ENCODE results near the gene ANKRD23. TPM values are rescaled to one million over a fixed set of nuclear protein-coding genes. Genes with fewer than 3 reads are reported as not detected.
"Not testable (repeated sequence)": the region's sequence is repeated elsewhere in the genome, so short reads cannot be mapped to it uniquely, and the experiment has no call there.

ANKRD23 gene
- total and polyA plus RNA-seq, 5 donors, result 8.2 to 27.7 (median 23.0) TPM

DNA sequence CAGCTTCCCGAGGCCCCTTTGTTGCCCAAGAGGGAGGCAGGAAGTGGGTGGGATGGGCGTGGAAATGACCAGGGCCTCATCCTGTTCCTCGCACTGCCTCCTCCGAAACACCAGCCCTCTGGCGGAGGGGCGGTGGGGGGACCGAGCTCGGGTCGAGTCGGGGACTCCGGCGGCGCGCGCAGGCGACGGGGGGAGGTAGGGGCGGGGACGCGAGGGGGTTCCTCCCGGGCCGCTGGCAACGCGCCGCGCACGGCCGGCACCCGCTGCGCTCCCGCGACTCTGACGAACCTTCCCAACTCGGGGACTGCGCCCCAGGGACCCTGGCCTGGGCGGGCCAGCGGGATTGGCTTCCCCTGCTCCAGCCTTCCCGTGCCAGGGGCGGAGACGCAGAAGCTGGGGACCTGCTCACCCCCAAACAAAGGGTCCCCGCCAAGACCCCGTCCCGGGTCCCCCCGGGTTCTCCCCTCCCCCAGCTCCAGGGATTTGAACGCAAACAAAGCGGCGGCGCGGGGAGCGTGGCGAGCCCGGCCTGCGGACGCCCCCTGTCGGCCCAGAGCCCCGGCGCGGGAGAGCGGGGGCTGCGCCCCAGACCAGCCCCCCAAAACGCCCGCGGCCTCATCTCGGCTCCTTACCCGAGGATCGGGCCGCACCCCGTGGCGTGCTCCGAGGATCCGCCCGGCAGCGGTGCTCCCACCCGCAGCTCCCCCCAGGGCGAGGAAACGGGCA is 24.9 kb upstream of the ANKRD23 start:
- under 1% methylated on average over 76 of the region's 76 CpGs for WGBS
- intact Hi-C loops (cut with DNase I), result loop anchor here in 1 of 4 donors (2.0 to 10.0 kb wide), 2 partner anchors 38 to 1184 kb away; no protein-coding TSS in a partner anchor
- ATAC-seq (peak; percentile 82 to 84), DNase-seq (peak; percentile 95 to 97 (median 97))
- peaks cover 7% of the 10 kb centered on the region for H3K4me1 ChIP-seq (ENCODE audit: control insufficient read depth, insufficient read depth, low read length)
- H3K27me3 ChIP-seq (ENCODE audit: control insufficient read depth, insufficient read depth), result no peaks in the 10 kb centered on the region
- H3K4me3 ChIP-seq (ENCODE audit: low read length), result peak overlapping the region; percentile 85
- no peaks in the 10 kb centered on the region for H3K9me3 ChIP-seq (ENCODE audit: control insufficient read depth, low read length)
- peak overlapping the region; percentile 89 for H3K27ac ChIP-seq (ENCODE audit: low read length)

DNA sequence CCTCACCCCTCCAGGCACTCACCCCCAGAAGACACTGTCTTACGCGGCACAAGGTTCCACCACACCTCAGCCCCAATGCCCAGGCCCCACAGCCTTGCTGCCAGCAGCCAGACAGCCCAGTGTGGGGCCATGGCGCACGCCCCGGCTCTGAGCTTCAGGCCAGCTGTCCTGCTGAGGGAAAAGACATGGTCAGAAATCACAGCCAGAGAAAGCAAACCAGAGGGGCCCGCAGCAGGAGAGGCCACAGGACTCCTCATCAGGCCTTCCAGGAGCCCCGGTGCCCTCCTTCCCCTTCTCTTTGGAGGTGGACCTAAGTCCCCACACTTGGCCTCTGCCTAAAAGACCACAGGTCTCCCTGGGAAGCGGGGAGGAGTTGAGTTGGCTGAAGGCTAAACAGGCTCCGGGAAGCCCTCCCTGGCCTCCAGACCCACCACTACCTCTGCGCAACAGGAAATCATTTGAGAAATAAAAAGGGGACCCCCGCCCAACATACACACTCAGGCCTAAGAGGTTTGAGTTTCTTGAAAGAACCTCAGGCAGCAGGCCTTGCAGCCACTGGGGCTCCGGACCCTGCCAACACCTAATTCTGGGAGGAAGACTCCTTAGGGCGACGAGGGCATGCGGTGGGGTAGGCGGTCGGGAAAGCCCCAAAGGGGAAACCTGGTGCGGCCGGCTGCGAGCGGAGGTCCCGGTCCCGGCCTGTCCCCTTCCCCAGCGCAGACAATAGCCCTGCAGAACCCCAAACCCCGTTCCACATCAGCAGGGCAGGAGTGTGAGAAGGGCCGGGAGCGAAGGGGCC is 24.1 kb upstream of the ANKRD23 start:
- Histone ChIP-seq H3K9me3 (ENCODE audit: control insufficient read depth, low read length) (no peaks in the 10 kb centered on the region), H3K27me3 (ENCODE audit: control insufficient read depth, insufficient read depth) (no peaks in the 10 kb centered on the region), H3K27ac (ENCODE audit: low read length) (peak overlapping the region; percentile 4), H3K4me1 (ENCODE audit: control insufficient read depth, insufficient read depth, low read length) (peaks cover 4% of the 10 kb centered on the region), H3K4me3 (ENCODE audit: low read length) (peak overlapping the region; percentile 85)
- DNase-seq (peak in 2 of 3 donors; percentile 64 to 68), ATAC-seq (no peak)
- intact Hi-C loops (cut with DNase I), result loop anchor here in 1 of 4 donors (2.0 to 10.0 kb wide), 2 partner anchors 39 to 1183 kb away; no protein-coding TSS in a partner anchor
- 8% methylated on average over 27 of the region's 27 CpGs for WGBS

DNA sequence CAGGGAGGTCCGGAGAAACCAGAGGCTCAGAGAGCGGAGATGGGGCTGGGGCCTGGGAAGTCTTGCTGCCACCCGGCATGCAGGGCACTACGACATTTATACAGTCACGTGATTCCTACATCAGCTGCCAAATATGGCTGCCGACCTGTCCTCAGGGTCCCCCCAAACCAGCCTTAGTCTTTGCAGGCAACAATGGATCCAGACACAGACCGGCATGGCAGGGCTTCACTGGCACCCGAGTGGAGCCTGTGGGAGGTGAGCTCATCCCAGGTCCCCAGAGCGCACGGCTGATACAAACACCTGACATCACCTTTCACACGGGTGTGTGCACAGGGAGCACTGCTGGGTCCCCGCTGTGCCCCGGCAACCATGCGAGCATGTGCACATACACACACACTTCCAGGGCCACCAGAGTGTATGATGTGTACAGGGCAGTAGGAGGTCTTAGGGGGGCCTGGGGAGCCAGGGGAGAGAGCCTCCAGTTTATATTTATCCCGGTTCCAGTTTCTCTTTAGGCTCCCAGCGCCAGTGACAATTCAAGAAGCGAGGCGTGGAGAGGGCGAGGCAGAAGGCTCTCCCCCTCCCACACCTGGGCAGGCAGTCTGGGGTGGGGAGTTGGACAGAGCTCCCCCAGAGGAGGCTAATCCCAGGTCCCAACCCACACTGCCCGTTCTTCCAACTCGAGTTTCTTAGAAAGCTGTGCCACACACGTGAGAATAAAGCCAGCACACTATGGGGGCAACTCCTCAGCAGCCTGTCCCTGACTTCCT is 23.4 kb upstream of the ANKRD23 start:
- Histone ChIP-seq H3K4me1 (ENCODE audit: control insufficient read depth, insufficient read depth, low read length) (peaks cover 4% of the 10 kb centered on the region), H3K27ac (ENCODE audit: low read length) (no peak overlapping the region), H3K9me3 (ENCODE audit: control insufficient read depth, low read length) (no peaks in the 10 kb centered on the region), H3K4me3 (ENCODE audit: low read length) (no peak overlapping the region), H3K27me3 (ENCODE audit: control insufficient read depth, insufficient read depth) (no peaks in the 10 kb centered on the region)
- no peak for ATAC-seq
- DNase-seq, result peak in 1 of 3 donors; percentile 55
- intact Hi-C loops (cut with DNase I), result loop anchor here in 1 of 4 donors (10.0 kb wide), 1 partner anchor 1182 kb away; no protein-coding TSS in a partner anchor
- WGBS, result 43% methylated on average over 22 of the region's 22 CpGs

- DNase-seq, result peak in 2 of 3 donors; percentile 65 to 77
- peaks cover 4% of the 10 kb centered on the region for H3K4me1 ChIP-seq (ENCODE audit: control insufficient read depth, insufficient read depth, low read length)
- no peak overlapping the region for H3K4me3 ChIP-seq (ENCODE audit: low read length)
- H3K9me3 ChIP-seq (ENCODE audit: control insufficient read depth, low read length), result no peaks in the 10 kb centered on the region
- H3K27me3 ChIP-seq (ENCODE audit: control insufficient read depth, insufficient read depth), result no peaks in the 10 kb centered on the region
- intact Hi-C loops (cut with DNase I), result loop anchor here in 1 of 4 donors (10.0 kb wide), 1 partner anchor 1182 kb away; no protein-coding TSS in a partner anchor
- no peak overlapping the region for H3K27ac ChIP-seq (ENCODE audit: low read length)
- peak in 1 of 2 donors; percentile 1 for ATAC-seq
- WGBS, result 51% methylated on average over 8 of the region's 8 CpGs
Measured at GRCh38 chr2:96866586-96866985, 22.8 kb upstream of the ANKRD23 start.

- peak in 1 of 3 donors; percentile 61 for DNase-seq
- WGBS, result 62% methylated on average over 14 of the region's 14 CpGs
- Histone ChIP-seq H3K27me3 (ENCODE audit: control insufficient read depth, insufficient read depth) (no peaks in the 10 kb centered on the region), H3K9me3 (ENCODE audit: control insufficient read depth, low read length) (no peaks in the 10 kb centered on the region), H3K4me1 (ENCODE audit: control insufficient read depth, insufficient read depth, low read length) (peaks cover 4% of the 10 kb centered on the region), H3K4me3 (ENCODE audit: low read length) (no peak overlapping the region), H3K27ac (ENCODE audit: low read length) (no peak overlapping the region)
- intact Hi-C loops (cut with DNase I), result loop anchor here in 1 of 4 donors (10.0 kb wide), 1 partner anchor 1181 kb away; no protein-coding TSS in a partner anchor
- ATAC-seq, result no peak
Measured at GRCh38 chr2:96866149-96866548, 22.3 kb upstream of the ANKRD23 start.

DNA sequence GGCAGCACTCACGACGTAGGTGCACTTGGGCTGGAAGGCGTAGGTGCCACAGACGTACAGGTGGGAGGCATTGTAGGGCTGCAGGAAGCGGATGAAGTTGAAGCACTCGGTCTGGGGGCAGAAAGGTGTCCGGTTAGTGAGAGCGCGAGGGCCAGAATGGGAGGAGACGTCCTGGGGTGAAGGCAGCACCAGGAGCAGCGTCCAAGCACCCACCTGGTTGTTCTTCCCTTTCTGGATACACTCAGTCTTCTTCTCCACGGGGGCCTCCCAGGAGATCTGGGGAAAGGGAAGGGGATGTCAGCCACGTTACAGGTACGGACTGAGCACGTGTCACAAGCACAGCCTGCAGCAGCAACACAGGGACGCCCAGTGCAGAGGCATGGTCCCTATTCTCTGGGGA is 21.8 kb upstream of the ANKRD23 start:
- WGBS, result 73% methylated on average over 16 of the region's 16 CpGs
- Histone ChIP-seq H3K4me1 (ENCODE audit: control insufficient read depth, insufficient read depth, low read length) (peaks cover 4% of the 10 kb centered on the region), H3K4me3 (ENCODE audit: low read length) (no peak overlapping the region), H3K9me3 (ENCODE audit: control insufficient read depth, low read length) (no peaks in the 10 kb centered on the region), H3K27me3 (ENCODE audit: control insufficient read depth, insufficient read depth) (no peaks in the 10 kb centered on the region), H3K27ac (ENCODE audit: low read length) (no peak overlapping the region)
- DNase-seq (peak in 1 of 3 donors; percentile 34), ATAC-seq (no peak)
- intact Hi-C loops (cut with DNase I), result loop anchor here in 1 of 4 donors (10.0 kb wide), 1 partner anchor 1181 kb away; no protein-coding TSS in a partner anchor

DNA sequence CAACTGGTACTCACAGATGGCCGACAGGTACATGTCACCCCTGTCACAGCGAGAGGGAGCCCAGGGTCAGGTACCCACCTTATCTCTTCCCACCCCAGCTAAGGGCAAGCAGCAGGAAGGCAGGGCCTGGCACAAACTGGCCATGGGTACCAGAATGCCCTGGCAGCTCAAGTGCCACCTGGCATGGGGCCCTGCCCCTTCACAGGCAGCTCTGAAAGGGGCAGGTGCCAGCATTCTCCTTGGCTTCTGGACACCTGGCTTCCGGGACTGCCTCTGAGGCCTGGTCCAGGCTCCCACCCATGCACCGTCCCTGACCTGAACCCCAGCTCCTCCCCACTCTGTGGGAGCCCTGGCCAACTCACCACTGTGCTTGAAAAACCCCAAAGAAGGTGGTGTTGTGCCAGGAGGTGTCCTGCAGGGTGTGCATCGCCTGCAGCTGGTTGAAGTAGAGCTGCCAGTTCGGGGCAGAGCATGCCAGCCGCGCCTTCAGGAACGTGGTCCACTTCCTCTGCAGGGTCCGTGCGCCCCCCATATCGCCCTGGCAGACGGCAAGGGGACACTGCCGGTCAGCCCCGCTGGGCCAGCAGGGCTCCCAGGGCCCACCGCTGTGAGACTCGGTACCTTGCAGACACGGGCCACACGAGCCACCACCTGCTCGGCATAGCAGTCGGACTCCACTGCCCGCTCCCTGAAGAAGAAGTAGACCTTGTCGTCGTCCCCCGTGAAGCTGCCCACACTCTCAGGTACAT is 20.7 kb upstream of the ANKRD23 start:
- ATAC-seq, result no peak
- peak in 2 of 3 donors; percentile 69 to 73 for DNase-seq
- Histone ChIP-seq H3K9me3 (ENCODE audit: control insufficient read depth, low read length) (no peaks in the 10 kb centered on the region), H3K4me1 (ENCODE audit: control insufficient read depth, insufficient read depth, low read length) (peaks cover 4% of the 10 kb centered on the region), H3K4me3 (ENCODE audit: low read length) (no peak overlapping the region), H3K27me3 (ENCODE audit: control insufficient read depth, insufficient read depth) (no peaks in the 10 kb centered on the region), H3K27ac (ENCODE audit: low read length) (no peak overlapping the region)
- WGBS, result 78% methylated on average over 25 of the region's 25 CpGs
- intact Hi-C loops (cut with DNase I), result loop anchor here in 2 of 4 donors (5.0 to 10.0 kb wide), 2 partner anchors 83 to 1180 kb away; no protein-coding TSS in a partner anchor

GRCh38 chr2:96863575-96864342 is 19.9 kb upstream of the ANKRD23 start:
- no peak overlapping the region for H3K4me3 ChIP-seq (ENCODE audit: low read length)
- peaks cover 4% of the 10 kb centered on the region for H3K4me1 ChIP-seq (ENCODE audit: control insufficient read depth, insufficient read depth, low read length)
- no peaks in the 10 kb centered on the region for H3K27me3 ChIP-seq (ENCODE audit: control insufficient read depth, insufficient read depth)
- no peaks in the 10 kb centered on the region for H3K9me3 ChIP-seq (ENCODE audit: control insufficient read depth, low read length)
- DNase-seq (peak in 2 of 3 donors; percentile 61 to 65), ATAC-seq (no peak)
- WGBS, result 88% methylated on average over 19 of the region's 19 CpGs
- H3K27ac ChIP-seq (ENCODE audit: low read length), result no peak overlapping the region
- intact Hi-C loops (cut with DNase I), result loop anchor here in 2 of 4 donors (5.0 to 10.0 kb wide), 2 partner anchors 84 to 1179 kb away; no protein-coding TSS in a partner anchor

DNA sequence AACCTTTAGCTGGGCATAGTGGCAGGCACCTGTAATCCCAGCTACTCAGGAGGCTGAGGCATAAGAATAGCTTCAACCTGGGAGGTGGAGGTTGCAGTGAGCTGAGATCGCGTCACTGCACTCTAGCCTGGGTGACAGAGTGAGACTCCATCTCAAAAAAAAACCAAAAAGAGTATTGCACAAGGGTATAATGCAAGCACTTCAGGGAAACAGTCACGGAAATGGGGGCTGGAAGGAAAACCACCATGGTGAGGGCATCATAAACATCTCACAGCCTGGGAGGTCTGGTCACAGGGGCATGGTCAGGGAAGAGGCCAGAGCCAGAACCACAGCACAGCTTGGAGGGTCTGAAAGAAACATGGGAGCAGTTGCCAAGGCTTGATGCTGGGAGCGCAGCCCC is 19.2 kb upstream of the ANKRD23 start:
- WGBS, result 88% methylated on average over 4 of the region's 4 CpGs

More for the DNA sequence above, 19.2 kb upstream of the ANKRD23 start:
- not testable (repeated sequence) for H3K27ac ChIP-seq (ENCODE audit: low read length); H3K4me1 ChIP-seq (ENCODE audit: control insufficient read depth, insufficient read depth, low read length); H3K9me3 ChIP-seq (ENCODE audit: control insufficient read depth, low read length); H3K4me3 ChIP-seq (ENCODE audit: low read length); ATAC-seq; H3K27me3 ChIP-seq (ENCODE audit: control insufficient read depth, insufficient read depth)
- intact Hi-C loops (cut with DNase I), result loop anchor here in 2 of 4 donors (5.0 to 10.0 kb wide), 2 partner anchors 84 to 1178 kb away; no protein-coding TSS in a partner anchor
- peak in 1 of 3 donors; percentile 19 for DNase-seq

Measured in right cardiac atrium (tissue), 5 donors.